Upper lobe of left lung (tissue), 6 donors: ENCODE data around the gene ADK. TPM values are rescaled to one million over a fixed set of nuclear protein-coding genes. Genes with fewer than 3 reads are reported as not detected.

Source experiments
- ATAC-seq, 2 donors: fragments of 200-7000 bp; cut with Tn5 transposase; one replicate each; pipeline ENCODE4 v1.9.1; 2022; ENCODE audit warnings: mild to moderate bottlenecking in 2 of 2, moderate library complexity in 2 of 2; ENCODE audit not compliant: low FRiP score in 2 of 2
- DNase-seq, 2 donors: peaks; one replicate each; pipeline ENCODE4 v3.0.0-alpha.2; 2019 to 2020
- H3K27ac ChIP-seq, 4 donors: fragments of 200-600 bp; sonication (generic); one replicate each; pipeline ENCODE4 v1.5.1; 2016 to 2019
- H3K27me3 ChIP-seq, 4 donors: fragments of 200-600 bp; sonication (generic); one replicate each; pipeline ENCODE4 v1.5.1; 2017 to 2019
- H3K36me3 ChIP-seq, 4 donors: fragments of 200-600 bp; sonication (generic); one replicate each; pipeline ENCODE4 v1.5.1; 2016 to 2019
- H3K4me1 ChIP-seq, 4 donors: fragments of 200-600 bp; sonication (generic); one replicate each; pipeline ENCODE4 v1.5.1; 2018 to 2019
- H3K4me3 ChIP-seq, 4 donors: fragments of 200-600 bp; sonication (generic); one replicate each; pipeline ENCODE4 v1.5.1; 2017 to 2019; ENCODE audit warnings: mild to moderate bottlenecking in 2 of 4, moderate library complexity in 1 of 4
- H3K9me3 ChIP-seq, 4 donors: fragments of 200-600 bp; sonication (generic); one replicate each; pipeline ENCODE4 v1.5.1; 2018 to 2019
- EP300 ChIP-seq, 4 donors: sonication (generic); formaldehyde crosslinking; IDR thresholded peaks; one replicate each; pipeline ENCODE4 v1.5.1; 2017; ENCODE audit warnings: antibody characterized with exemption in 4 of 4, control low read depth in 2 of 4
- POLR2A ChIP-seq, 4 donors: fragments of 450-650 bp; IDR thresholded peaks; one replicate each; pipeline ENCODE4 v1.5.1; 2016 to 2017; ENCODE audit warnings: antibody characterized with exemption in 4 of 4, mild to moderate bottlenecking in 2 of 4
- POLR2AphosphoS5 ChIP-seq, 2 donors: sonication (generic); formaldehyde crosslinking; IDR thresholded peaks; one replicate each; pipeline ENCODE4 v1.5.1; 2017; ENCODE audit warnings: antibody characterized with exemption in 2 of 2
- WGBS, 2 donors: methylation state at CpG; one replicate each; pipeline ENCODE4 v1.1.5; 2017 to 2018; 5-methylcytosine and 5-hydroxymethylcytosine counted together
- total RNA-seq, 6 donors: library from RNA; depleted of rRNA in 4 of 6; stranded (reverse); fragments of >200 nt in 4 of 6; gene quantifications; one replicate each; pipeline versions ENCODE4 v1.1.0 to v1.2.1, GENCODE V29; 2016 to 2021
- TF ChIP-seq, protein P1 (sequence below), 6 experiments: fragments of 450-650 bp in 4 of 6; fragments of 200-600 bp in 2 of 6; sonication (generic) in 2 of 6; IDR thresholded peaks; one replicate each; pipeline ENCODE4 v1.5.1; 2016 to 2019; ENCODE audit warnings: antibody characterized with exemption in 6 of 6
- donor health status: DM: no; HTN: no; CAD: no; lungs with moderate emphysema.
- donor health status: DM: no; HTN: yes; CAD: no; lungs with severe emphysema.

Gene ADK
- total RNA-seq, 6 donors from 2014 or later: 27.9 to 123 (median 48.1) TPM

GRCh38 chr10:74637685-74638084, 486.7 kb downstream of the ADK start:
- DNase-seq (no peak), ATAC-seq (no peak)
- Histone ChIP-seq H3K27ac (no peak overlapping the region), H3K36me3 (peaks cover 0 to 7% (median 0%) of the 10 kb centered on the region in 4 donors), H3K27me3 (no peaks in the 10 kb centered on the region), H3K9me3 (peaks cover 7 to 12% (median 9%) of the 10 kb centered on the region in 4 donors), H3K4me1 (peaks cover 0 to 6% (median 3%) of the 10 kb centered on the region in 4 donors), H3K4me3 (no peak overlapping the region)
- TF ChIP-seq EP300 (IDR thresholded peaks at IDR 0.05) (no peak), POLR2A (IDR thresholded peaks at IDR 0.05) (no peak), POLR2AphosphoS5 (IDR thresholded peaks at IDR 0.05) (no peak)
- TF ChIP-seq, protein P1, sequence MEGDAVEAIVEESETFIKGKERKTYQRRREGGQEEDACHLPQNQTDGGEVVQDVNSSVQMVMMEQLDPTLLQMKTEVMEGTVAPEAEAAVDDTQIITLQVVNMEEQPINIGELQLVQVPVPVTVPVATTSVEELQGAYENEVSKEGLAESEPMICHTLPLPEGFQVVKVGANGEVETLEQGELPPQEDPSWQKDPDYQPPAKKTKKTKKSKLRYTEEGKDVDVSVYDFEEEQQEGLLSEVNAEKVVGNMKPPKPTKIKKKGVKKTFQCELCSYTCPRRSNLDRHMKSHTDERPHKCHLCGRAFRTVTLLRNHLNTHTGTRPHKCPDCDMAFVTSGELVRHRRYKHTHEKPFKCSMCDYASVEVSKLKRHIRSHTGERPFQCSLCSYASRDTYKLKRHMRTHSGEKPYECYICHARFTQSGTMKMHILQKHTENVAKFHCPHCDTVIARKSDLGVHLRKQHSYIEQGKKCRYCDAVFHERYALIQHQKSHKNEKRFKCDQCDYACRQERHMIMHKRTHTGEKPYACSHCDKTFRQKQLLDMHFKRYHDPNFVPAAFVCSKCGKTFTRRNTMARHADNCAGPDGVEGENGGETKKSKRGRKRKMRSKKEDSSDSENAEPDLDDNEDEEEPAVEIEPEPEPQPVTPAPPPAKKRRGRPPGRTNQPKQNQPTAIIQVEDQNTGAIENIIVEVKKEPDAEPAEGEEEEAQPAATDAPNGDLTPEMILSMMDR (IDR thresholded peaks at IDR 0.05): no peak
- 71 to 79% methylated on average over 1 of the region's 1 CpG for WGBS, 2 donors

DNA sequence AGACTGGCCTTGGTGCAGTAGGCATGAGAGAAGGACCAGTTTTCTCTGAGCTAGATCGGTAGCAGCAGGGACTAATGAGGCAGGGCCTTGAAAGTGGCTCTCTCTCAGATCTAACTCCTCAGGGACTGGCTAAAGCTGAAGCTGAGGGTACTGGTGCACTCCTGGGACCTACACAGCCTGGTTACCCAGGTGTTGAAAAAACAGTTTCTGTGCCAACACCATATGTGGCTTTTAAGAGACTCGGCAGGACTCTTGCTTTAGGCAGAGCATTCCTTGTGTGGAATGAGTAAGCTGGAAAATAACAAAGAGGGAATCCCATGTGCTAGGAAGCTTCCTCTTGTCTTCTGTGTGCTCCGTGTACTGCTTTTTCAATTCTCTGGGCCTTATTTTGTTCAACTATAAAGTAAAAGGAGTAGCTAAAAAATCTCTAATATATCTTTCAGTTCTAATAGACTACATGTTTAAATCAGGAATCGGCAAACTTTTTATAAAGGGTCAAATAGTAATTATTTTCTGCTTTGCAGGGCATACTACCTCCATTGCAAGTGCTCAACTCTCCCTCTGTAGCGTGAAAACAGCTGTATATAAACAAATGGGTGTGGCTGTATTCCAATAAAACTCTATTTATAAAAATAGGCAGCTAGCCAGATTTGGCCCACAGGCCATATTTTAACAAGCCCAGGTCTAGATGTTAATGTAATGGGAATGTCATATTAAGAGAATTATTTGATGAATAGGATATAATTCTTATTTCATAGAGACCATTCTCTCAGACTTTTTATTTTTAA, 489.3 kb downstream of the ADK start:
- H3K4me3 ChIP-seq: no peak overlapping the region
- ATAC-seq (no peak), DNase-seq (no peak)
- WGBS, 2 donors: 69 to 76% methylated on average over 5 of the region's 5 CpGs
- H3K27me3 ChIP-seq: no peaks in the 10 kb centered on the region
- H3K4me1 ChIP-seq: peaks cover 0 to 6% (median 3%) of the 10 kb centered on the region in 4 donors
- peak overlapping the region in 1 of 4 donors; percentile 11 for H3K27ac ChIP-seq
- peaks cover 0 to 7% (median 3%) of the 10 kb centered on the region in 4 donors for H3K9me3 ChIP-seq
- H3K36me3 ChIP-seq: no peaks in the 10 kb centered on the region
- TF ChIP-seq POLR2AphosphoS5 (IDR thresholded peaks at IDR 0.05) (no peak), EP300 (IDR thresholded peaks at IDR 0.05) (no peak), POLR2A (IDR thresholded peaks at IDR 0.05) (no peak)
- TF ChIP-seq, protein P1 (IDR thresholded peaks at IDR 0.05): no peak

DNA sequence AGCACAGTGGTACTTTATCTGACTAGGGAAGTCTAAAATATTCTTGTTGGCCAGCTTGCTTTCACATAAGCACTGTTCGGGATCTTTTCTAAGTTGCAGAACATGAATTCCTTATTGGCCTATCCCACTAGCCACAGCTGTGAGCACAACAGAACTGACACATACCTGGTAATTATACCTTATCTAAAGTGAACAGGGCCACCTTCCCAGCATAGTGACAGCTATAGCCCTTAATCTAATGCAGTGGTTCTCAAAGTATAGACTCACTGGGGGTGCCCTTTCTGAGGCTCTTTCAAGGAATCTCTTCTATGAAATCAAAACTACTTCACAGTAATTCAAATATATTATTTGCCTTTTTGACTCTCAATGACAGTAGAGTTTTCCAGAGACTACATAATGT, 490.6 kb downstream of the ADK start:
- Histone ChIP-seq H3K9me3 (peaks cover 0 to 4% (median 0%) of the 10 kb centered on the region in 4 donors), H3K4me3 (no peak overlapping the region), H3K27me3 (no peaks in the 10 kb centered on the region), H3K4me1 (peaks cover 0 to 6% (median 3%) of the 10 kb centered on the region in 4 donors), H3K27ac (no peak overlapping the region), H3K36me3 (no peaks in the 10 kb centered on the region)
- DNase-seq: no peak
- 83 to 100% methylated on average over 1 of the region's 1 CpG for WGBS, 2 donors
- ATAC-seq: no peak
- TF ChIP-seq POLR2A (IDR thresholded peaks at IDR 0.05) (no peak), POLR2AphosphoS5 (IDR thresholded peaks at IDR 0.05) (no peak), EP300 (IDR thresholded peaks at IDR 0.05) (no peak)
- TF ChIP-seq, protein P1 (IDR thresholded peaks at IDR 0.05): no peak

- Histone ChIP-seq H3K9me3 (peaks cover 0 to 4% (median 0%) of the 10 kb centered on the region in 4 donors), H3K27me3 (no peaks in the 10 kb centered on the region), H3K27ac (no peak overlapping the region), H3K4me1 (peaks cover 0 to 6% (median 3%) of the 10 kb centered on the region in 4 donors), H3K36me3 (no peaks in the 10 kb centered on the region), H3K4me3 (no peak overlapping the region)
- 91 to 100% methylated on average over 1 of the region's 1 CpG for WGBS, 2 donors
- no peak for ATAC-seq
- no peak for DNase-seq
- TF ChIP-seq EP300 (IDR thresholded peaks at IDR 0.05) (no peak), POLR2AphosphoS5 (IDR thresholded peaks at IDR 0.05) (no peak)
- TF ChIP-seq, protein P1 (IDR thresholded peaks at IDR 0.05): no peak
Measured at GRCh38 chr10:74642901-74643595, 492.0 kb downstream of the ADK start.
